HL-60 (cell line): ENCODE results near the gene IL25.

Experiments
- DNase-seq, 2 experiments: peaks; one replicate each; pipeline ENCODE4 v3.0.0-alpha.2; 2010 to 2020; ENCODE audit warnings: low read depth in 1 of 2, low spot score in 1 of 2
- H3K27ac ChIP-seq: fragments of 250-450 bp; sonication (Bioruptor Pico); replicated peaks from 2 replicates; pipeline ENCODE4 v1.5.1; 2020; ENCODE audit warnings: mild to moderate bottlenecking, moderate library complexity
- H3K27me3 ChIP-seq: fragments of 250-450 bp; sonication (Bioruptor Pico); 2 replicates; pipeline ENCODE4 v1.5.1; 2021; ENCODE audit warnings: mild to moderate bottlenecking, moderate library complexity; ENCODE audit not compliant: insufficient read depth, poor library complexity, severe bottlenecking
- H3K4me3 ChIP-seq: replicated peaks from 2 replicates; pipeline ENCODE4 v1.5.1; 2011; ENCODE audit warnings: mild to moderate bottlenecking, control low read depth, low read length; ENCODE audit not compliant: insufficient read depth
- GABPA ChIP-seq: IDR thresholded peaks from 2 replicates; pipeline ENCODE4 v1.6.1; 2012; ENCODE audit warnings: low read depth
- POLR2AphosphoS5 ChIP-seq: IDR thresholded peaks from 2 replicates; pipeline ENCODE4 v1.6.1; 2012; ENCODE audit warnings: low read depth
- SPI1 ChIP-seq: IDR thresholded peaks from 2 replicates; pipeline ENCODE4 v1.6.1; 2012; ENCODE audit warnings: low read depth, mild to moderate bottlenecking, borderline replicate concordance
- TF ChIP-seq, protein P1 (sequence below): IDR thresholded peaks from one replicate; pipeline ENCODE4 v1.5.1; 2011; ENCODE audit warnings: low read length, control low read depth, inconsistent platforms; ENCODE audit not compliant: insufficient read depth
- TF ChIP-seq, protein P2 (sequence below): IDR thresholded peaks from 2 replicates; pipeline ENCODE4 v1.6.1; 2012; ENCODE audit warnings: low read depth; ENCODE audit not compliant: insufficient replicate concordance

Gene IL25

DNA sequence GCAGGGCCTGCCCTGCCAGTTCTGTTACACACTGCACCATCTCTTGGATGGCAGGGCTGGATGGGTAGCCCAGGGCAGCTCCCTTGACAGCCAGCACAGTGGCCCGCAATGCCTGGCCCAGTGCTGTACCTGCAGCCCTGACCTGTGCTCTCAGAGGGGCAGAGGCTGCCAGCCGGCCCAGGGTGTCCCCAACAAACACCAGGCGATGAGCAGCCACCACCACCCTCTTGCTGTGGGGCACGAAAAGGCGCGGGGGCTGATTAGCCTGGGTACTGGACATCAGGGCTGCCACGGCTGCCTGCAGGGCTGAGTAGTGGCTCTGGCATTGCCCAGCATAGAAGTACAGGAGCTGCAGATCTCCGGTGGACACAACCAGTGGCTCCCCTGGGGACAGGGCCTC, 15.3 kb upstream of the IL25 start:
- no peak overlapping the region for H3K27ac ChIP-seq
- H3K27me3 ChIP-seq = peaks cover 35% of the 10 kb centered on the region
- DNase-seq = no peak
- H3K4me3 ChIP-seq = no peak overlapping the region
- TF ChIP-seq POLR2AphosphoS5 (no peak), GABPA (no peak), SPI1 (no peak)
- TF ChIP-seq, protein P1, sequence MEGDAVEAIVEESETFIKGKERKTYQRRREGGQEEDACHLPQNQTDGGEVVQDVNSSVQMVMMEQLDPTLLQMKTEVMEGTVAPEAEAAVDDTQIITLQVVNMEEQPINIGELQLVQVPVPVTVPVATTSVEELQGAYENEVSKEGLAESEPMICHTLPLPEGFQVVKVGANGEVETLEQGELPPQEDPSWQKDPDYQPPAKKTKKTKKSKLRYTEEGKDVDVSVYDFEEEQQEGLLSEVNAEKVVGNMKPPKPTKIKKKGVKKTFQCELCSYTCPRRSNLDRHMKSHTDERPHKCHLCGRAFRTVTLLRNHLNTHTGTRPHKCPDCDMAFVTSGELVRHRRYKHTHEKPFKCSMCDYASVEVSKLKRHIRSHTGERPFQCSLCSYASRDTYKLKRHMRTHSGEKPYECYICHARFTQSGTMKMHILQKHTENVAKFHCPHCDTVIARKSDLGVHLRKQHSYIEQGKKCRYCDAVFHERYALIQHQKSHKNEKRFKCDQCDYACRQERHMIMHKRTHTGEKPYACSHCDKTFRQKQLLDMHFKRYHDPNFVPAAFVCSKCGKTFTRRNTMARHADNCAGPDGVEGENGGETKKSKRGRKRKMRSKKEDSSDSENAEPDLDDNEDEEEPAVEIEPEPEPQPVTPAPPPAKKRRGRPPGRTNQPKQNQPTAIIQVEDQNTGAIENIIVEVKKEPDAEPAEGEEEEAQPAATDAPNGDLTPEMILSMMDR = no peak
- TF ChIP-seq, protein P2, sequence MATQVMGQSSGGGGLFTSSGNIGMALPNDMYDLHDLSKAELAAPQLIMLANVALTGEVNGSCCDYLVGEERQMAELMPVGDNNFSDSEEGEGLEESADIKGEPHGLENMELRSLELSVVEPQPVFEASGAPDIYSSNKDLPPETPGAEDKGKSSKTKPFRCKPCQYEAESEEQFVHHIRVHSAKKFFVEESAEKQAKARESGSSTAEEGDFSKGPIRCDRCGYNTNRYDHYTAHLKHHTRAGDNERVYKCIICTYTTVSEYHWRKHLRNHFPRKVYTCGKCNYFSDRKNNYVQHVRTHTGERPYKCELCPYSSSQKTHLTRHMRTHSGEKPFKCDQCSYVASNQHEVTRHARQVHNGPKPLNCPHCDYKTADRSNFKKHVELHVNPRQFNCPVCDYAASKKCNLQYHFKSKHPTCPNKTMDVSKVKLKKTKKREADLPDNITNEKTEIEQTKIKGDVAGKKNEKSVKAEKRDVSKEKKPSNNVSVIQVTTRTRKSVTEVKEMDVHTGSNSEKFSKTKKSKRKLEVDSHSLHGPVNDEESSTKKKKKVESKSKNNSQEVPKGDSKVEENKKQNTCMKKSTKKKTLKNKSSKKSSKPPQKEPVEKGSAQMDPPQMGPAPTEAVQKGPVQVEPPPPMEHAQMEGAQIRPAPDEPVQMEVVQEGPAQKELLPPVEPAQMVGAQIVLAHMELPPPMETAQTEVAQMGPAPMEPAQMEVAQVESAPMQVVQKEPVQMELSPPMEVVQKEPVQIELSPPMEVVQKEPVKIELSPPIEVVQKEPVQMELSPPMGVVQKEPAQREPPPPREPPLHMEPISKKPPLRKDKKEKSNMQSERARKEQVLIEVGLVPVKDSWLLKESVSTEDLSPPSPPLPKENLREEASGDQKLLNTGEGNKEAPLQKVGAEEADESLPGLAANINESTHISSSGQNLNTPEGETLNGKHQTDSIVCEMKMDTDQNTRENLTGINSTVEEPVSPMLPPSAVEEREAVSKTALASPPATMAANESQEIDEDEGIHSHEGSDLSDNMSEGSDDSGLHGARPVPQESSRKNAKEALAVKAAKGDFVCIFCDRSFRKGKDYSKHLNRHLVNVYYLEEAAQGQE = no peak

DNA sequence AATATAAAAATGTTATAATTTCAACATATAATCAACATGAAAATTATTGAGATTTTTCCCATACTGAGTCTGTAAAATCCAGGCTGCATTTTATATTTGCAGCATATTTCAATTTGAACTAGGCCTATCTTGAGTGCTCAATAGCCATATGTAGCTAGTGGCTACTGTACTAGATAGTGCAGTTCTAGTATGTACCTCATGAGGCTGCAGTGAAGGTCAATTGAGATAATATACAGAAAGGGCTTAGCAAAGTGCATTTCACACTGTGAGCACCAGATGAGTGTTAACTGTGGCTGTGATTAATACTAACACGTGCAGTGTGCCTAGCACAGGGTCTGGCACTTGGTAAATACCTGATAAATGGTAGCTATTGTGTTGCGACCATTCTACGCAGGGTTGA, 14.6 kb upstream of the IL25 start:
- no peak overlapping the region for H3K4me3 ChIP-seq
- H3K27ac ChIP-seq = no peak overlapping the region
- H3K27me3 ChIP-seq = peaks cover 29% of the 10 kb centered on the region
- DNase-seq = no peak
- TF ChIP-seq, protein P2 = no peak
- TF ChIP-seq POLR2AphosphoS5 (no peak), SPI1 (no peak), GABPA (no peak)
- TF ChIP-seq, protein P1 = no peak

DNA sequence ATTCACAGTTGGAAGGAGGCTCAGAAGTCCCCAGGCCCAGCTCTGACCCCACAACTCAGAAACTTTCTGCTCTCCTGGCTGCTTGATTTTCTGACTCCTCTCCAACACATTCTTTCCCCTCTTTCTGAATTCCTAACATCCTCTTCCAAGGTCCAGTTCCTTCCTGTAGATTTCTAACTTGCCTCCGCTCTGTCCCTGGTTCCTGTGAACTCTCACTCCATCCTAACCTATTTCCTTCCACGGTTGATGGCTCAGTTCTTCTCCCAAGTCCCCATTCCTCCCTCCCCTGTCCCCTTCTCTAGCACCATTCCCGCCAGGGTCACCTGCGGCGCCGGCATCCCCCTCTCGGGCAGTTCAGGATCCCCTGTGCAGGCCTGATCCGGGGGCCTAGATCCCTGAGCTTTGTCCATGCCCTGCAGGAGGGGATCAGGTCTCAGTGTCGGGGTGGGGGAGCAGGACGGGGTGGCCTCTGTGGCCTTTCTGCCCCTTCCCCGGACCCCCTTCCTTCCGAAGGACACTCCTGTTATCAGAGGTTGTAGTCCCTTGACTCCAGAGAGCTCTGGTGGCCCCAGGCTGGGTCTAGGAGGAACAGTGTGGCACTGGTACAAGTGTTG, 13.9 kb upstream of the IL25 start:
- TF ChIP-seq SPI1 (no peak), POLR2AphosphoS5 (no peak), GABPA (no peak)
- TF ChIP-seq, protein P2 = no peak
- TF ChIP-seq, protein P1 = no peak
- H3K27ac ChIP-seq = no peak overlapping the region
- no peak overlapping the region for H3K4me3 ChIP-seq
- peaks cover 31% of the 10 kb centered on the region for H3K27me3 ChIP-seq
- no peak for DNase-seq
